B cell (primary cell): ENCODE results near the gene CYP27C1.

Experiments
- CTCF ChIP-seq: fragments of 200-600 bp; IDR thresholded peaks from one replicate; pipeline ENCODE4 v1.8.0; 2022; ENCODE audit warnings: antibody characterized with exemption, mild to moderate bottlenecking
- EZH2 ChIP-seq: IDR thresholded peaks from 2 replicates; pipeline ENCODE4 v1.6.1; 2012; ENCODE audit warnings: borderline replicate concordance, low read depth, mild to moderate bottlenecking, moderate library complexity, low read length; ENCODE audit not compliant: insufficient read depth, poor library complexity, severe bottlenecking

DNA sequence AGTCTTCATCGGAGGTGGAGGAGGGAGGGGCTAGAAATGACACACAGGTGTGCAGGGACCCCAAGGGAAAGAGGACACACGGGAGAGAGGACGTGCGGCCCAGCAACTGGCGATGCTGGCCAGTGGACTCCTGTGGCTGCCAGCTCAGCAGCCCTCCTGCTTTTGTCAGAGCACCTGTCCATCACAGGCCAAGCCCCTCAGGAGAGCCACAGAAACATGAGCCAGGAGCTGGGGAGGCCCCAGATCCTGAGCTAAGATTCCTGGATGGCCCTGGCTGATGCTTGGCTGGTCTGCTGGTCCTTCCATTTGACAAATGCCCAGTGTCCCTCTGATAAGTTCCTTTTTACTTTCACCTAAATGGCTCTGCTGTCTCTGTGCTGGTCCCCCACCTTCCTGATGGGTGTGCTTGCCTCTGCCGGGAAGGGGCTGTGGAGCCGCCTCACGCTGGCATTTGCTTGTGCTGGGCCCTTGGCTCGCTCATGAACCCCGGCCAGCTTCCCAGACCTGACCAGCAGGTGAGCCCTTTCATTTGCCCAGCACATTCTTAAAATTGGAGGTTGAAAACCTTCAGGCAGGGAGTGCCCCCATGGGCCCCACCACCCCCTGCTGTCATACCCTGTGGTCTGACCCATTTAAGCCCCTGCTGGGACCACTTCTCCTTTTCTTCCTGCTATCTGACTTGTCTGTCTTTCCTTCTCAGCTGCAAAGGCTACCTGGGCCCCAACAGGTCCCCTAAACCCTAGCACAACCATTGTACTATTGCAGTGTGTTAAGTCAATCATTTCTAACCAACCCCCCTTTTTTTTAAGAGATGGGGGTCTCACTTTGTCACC is 37.3 kb downstream of the CYP27C1 start:
- no peak for TF ChIP-seq CTCF
- no peak for TF ChIP-seq EZH2
